GM18520 (cell line): Measurements from ENCODE around the gene DCTPP1.

ENCODE experiments used
- ATAC-seq: cut with Tn5 transposase; IDR thresholded peaks from one replicate; pipeline ENCODE4 v1.9.1; 2021; ENCODE audit not compliant: unreplicated experiment

DCTPP1 gene

DNA sequence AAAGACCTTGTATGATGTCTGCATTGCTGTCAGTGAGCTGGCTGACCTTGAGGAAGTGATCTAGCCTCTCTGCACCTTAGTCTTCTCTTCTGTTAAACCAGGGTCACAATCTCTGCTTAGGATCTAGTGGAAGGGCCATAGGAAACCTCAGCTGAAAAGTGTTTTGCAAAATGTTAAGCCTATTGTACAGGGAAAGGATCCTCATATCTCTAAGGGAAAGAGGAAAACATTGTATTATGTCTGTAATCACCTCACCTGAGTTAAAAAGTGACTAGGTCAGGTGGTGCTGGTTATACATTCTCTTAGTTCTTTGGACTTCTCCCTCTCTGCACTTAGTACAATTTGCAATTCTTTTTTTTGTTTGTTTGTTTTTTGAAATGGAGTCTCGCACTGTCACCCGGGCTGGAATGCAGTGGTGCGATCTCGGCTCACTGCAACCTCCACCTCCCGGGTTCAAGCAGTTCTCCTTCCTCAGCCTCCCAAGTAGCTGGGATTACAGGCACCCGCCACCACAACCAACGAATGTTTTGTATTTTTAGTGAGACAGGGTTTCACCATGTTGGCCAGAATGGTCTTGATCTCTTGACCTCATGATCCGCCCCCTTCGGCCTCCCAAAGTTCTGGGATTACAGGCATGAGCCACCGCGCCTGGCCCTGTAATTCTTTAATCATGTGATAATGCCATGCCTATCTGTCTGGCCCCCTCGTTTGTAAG, 17.8 kb upstream of the DCTPP1 start:
- no peak for ATAC-seq

DNA sequence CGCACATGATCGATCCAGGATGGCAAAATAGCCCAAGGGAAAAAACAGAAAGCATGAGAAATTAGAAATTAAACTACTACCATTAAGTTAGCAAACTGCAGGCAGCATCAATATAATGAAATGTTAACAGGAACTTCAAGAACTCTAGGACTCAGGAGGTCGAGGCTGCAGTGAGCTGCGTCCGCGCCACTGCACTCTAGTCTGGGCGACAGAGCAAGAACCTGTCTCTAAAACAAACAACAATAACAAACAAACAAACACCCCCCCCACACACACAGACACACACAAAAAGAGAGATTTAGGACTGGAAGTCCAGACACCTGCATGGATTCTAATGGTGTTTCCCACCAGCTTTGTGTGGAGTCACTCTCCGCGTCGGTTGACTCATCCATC, 16.4 kb upstream of the DCTPP1 start:
- ATAC-seq = no peak

DNA sequence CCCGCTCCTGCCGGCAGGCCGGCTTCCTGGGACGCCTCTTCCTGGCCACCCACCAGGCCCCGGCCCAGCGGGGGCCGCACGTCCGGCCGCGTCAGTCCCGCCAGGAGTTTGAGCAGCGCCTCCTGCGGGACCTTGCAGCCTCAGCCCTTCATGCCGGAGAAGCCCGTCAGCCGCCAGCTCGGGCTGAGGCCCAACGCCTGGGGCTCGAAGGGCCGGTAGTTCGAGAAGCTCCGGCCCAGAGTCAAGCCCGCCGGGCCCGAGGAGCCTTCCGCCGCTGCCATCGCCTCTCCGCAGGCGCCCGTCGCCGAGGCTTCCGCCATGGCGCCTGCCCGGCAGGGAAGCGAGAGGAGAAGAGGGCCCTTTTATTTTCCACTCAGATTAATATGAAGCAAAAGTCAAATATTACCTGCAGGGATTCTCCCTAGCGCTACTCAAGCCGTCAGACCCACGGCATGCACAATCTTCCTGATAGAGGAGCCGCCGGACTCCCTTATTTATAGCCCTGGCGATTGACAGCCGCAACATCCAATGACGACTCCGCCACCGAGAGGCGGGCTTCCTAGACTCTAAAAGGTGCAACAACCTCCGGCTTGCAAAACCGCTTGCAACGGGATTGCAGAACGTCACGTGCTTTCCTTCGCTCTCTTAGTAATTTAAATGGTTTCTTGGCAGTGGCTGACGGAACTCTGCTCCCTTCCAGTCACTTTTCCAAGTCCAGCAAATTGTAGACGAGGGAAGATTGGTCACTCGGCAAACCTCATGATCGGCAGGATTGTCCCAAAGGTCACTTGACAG, 15.8 kb upstream of the DCTPP1 start, which contains the start of gene SEPHS2:
Gene SEPHS2 (minus strand): TSS at position 467 of the 795 bp plus-strand sequence. CDS start 147 bp downstream, at position 320.
- ATAC-seq = peak; percentile 77

DNA sequence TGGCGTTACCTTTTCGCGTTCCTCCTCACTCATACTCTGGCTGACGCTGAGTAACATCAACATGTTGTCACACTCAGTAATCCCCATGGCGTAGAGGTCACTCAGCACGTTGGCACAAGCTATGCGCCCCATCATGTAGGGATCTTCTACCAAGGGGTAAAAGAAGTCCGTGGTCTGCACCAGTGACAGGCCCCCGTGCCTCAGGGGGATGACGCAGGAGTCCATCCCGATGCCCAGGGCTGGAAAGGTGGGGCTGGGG, 15.2 kb upstream of the DCTPP1 start:
- ATAC-seq = peak; percentile 10

DNA sequence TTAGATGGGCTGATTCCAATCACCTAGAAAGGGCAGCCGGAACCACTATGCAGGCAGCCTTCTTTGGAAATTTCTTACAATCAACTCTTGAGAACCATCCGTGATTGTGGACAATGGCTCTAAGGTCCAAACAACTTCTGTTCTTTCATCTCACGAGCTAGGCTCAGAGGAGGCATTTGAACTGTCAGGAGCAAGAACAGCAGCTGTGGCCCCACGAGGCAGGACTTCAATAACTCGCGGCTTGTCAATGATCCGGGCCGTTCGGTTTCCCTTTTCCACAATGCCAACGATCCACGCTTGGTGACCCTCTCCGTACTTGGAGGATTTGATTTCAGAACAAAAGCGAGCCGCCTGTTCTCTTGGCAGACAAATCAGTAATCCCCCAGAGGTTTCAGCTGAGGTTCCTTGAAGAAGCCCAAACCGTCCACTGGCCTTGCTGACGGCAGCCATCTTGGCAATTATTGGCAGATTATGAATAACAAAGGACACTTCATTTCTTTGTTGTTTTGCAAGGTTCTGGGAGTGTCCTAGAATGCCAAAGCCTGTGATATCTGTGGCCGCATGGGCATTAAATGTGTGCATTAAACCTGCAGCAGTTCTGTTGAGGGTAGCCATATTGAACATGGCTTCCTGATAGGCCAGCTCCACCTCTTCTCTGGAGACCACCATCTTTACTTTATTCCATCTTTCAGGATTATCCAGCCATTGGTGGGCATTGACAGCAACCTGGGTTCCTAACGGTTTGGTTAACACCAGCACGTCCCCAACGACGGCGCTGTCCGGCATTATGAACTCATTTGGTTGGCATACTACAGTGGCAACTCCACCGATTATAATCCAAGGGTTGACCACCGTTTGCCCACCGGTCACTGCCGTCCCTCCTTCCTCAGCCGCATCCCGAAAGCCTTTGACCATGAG, 14.7 kb upstream of the DCTPP1 start:
- ATAC-seq = no peak

DNA sequence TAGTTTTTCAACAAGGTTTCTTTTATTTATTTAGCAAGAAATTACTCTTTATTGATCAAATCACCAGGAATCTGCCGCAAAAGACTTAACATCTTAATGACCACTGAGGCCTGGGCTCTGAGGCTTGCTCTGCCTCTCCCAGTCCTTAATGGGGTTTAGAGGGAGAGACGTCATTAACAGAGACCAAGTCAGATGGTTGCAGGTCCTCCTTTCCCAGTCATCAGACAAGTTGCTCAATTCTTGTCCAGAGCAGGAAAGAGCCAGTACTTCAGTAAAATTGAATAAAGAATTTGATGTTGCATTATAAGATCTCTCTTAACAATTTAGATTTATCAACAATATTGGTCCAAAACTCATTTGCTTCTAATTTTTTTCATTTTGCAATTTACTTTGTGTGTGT, 13.8 kb upstream of the DCTPP1 start:
- ATAC-seq = no peak

DNA sequence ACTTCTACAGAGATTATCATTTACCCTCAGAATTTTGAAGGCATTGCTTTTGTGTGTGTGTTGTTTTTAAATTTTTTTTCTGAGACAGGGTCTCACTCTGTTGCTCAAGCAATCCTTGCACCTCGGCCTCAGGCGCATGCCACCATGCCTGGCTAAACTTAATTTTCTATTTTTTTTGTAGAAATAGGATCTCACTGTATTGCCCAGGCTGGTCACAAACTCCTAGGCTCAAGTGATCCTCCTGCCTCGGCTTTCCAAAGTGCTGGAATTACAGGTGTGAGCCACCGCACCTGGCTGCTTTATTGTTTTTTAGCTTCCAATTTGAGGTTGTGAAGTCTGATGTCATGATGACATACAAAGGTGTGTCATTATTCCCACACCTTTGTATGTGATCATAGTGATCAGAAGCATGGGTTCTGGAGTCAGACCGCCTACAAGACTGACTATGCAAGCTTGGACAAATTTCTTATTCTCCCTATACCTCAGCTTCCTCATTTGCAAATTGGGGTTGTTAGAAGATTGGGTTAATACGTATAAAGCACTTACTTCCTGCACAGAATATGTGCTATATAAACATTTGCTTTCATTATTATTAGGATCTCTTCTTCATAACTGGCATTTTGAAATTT, 10.0 kb upstream of the DCTPP1 start:
- no peak for ATAC-seq

DNA sequence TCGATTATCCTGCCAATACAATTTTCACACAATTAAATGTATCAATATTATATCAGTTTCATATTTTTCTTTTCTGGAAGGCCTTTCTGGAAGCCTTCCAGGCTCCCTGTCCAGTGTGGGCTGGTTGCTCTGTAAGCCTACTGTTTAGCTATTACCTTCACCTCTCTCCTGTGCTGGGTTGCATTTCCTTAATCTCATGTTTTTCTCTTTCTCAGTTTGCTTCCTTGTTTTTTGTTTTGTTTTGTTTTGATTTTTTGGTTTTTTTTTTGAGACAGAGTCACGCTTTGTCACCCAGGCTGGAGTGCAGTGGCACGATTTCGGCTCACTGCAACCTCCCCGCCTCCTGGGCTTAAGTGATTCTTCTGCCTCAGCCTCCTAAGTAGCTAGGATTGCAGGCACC, 9.0 kb upstream of the DCTPP1 start:
- no peak for ATAC-seq

DNA sequence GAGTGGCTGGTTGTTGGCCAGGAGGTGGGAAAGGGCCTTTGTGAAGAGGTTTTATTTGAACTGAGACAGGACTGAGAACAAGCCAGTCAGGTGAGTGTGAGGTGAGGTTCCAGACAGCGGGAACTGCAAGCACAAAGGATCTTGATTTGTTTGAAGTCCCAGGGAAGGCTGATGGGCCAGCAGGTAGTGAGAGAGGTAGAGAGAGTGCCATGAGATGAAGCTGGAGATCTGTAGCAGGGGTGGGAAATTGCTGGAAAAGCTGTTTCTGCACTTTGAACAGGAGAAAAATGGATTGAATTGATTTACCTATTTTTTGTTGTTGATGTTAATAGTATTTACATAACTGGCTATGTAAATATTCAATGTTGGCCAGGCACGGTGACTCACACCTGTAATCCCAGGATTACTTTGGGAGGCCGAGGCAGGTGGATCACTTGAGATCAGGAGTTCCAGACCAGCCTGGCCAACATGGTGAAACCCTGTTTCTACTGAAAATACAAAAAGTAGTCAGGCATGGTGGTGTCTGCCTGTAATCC, 7.7 kb upstream of the DCTPP1 start:
- no peak for ATAC-seq

DNA sequence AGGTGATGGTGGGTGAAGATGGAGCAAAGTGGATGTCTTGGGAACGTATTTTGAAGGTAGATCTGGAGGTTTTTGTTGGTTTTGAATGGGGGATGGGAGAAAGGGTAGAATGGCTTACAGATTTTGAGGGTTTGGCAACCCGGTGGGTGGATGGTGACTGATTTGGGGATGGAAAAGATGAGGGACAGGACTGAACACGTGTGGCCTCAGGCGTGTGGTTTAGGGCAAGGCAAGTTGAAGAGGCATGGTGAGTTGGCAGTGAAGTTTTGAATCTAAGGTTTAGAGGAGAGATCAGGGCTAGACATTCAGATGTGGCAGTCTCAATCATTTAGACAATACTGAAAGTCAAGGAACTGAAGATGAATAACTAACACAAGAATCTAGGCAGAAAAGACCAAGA, 5.0 kb upstream of the DCTPP1 start:
- ATAC-seq = no peak

DNA sequence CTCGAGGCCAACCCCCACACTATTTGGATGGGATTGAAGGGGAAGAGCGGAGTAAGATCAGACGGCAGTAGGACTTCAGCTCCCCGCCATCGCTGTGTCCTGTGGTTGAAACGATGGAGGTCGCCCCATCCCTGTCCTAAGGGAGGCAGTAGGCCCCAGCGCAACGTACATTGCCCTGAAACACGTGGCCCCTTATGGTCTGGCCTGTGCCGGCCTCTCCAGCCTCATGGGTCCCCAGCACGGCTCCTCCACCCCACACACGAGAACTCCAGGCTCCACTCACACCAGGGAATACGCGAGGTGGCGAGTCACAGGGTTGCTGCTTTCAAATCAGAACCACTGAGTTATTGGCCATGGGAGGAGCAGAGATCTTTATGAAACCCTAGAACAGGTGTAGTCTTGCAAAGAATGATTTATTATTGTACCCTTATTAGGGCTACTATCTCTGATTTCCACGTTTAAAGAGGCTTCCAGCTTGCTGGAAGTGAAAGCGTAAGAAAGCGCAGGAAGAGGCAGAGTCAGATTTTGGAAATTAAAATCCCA, 669 bp upstream of the DCTPP1 start:
- ATAC-seq = no peak

DNA sequence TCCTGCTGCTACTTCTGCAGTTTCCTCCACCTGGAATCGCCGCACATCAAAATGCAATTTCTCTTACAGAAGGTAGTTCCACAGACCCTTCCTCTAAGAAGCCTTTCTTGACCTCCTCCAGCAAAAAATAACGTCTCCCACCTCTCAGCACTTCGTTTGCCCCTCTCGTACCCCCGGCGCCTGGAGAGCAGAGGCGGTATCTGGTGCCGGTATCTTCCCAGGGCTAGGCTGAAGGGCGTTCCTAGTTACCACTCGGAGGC, 482 bp downstream of the DCTPP1 start:
- no peak for ATAC-seq

DNA sequence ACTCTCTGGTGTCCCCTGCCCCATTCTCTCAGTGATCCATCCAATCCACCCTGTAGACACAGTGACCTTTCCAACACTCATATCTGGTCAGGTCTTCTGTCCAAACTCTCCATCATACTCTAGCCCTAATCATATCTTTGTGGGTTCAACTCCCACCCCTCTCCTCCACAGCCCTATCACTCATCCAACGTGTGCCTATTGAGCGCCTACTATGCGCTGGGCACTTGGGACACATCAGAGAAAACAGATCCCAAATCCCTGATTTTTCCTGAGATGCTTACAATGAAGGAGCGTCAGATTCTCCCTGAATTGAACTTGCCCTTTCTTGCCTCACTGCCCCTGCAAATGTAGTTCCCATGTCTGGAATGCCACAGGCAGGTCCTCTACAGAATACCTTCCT, 1.8 kb downstream of the DCTPP1 start:
- ATAC-seq = no peak

DNA sequence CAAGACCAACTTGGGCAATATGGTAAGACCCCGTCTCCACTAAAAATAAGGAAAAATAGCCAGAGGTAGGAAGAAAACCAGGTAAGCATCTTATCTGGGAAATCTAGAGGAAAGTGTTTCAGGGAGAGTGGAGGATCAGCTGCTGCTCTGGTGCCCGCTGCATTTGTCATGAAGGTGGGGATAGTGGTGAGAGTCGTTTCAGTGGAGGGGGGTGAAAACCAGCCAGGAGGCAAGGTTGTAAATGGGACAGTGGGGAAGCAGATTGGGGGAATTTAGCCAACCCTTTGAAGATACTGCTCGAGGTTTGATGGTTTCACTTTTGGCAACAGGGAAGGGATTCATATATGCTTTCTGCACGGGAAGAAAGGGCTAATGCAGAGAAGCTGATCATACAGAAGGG, 8.8 kb downstream of the DCTPP1 start:
- ATAC-seq = no peak

DNA sequence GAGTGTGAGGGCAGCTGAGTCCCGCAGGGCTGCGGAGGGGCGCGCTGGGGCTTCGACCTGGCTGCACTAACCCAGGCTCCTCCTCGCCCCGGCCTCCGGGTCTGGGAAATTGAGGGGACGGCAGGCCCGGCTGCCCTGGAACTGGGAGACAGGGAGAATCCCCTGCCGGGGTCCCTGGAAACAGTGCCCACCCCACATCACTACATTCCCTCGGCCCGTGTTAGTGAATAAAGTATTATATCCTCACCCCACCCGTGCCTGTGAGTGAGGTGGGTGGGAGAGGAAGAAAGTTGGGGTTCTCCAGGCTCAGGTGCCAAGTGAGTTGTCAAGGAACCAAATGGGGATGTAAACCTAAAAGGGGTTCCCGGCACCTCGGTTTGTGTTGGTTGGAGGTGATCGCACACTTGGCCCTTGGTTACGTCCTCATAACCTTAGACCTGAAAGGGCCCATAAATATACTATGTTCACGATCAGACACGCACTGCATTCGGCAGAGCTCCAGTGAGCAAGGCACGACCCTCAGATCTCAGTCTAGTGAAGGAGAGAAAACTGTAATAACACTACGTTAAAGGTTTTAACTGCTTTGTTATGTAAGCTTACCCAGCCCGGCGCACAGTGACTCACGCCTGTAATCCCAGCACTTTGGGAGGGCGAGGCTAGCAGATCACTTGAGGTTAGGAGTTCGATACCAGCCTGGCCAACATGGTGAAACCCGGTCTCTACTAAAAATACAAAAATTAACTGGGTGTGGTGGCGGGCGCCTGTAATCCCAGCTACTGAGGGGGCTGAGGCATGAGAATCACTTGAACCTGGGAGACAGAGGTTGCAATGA, 11.3 kb downstream of the DCTPP1 start:
- ATAC-seq = no peak

DNA sequence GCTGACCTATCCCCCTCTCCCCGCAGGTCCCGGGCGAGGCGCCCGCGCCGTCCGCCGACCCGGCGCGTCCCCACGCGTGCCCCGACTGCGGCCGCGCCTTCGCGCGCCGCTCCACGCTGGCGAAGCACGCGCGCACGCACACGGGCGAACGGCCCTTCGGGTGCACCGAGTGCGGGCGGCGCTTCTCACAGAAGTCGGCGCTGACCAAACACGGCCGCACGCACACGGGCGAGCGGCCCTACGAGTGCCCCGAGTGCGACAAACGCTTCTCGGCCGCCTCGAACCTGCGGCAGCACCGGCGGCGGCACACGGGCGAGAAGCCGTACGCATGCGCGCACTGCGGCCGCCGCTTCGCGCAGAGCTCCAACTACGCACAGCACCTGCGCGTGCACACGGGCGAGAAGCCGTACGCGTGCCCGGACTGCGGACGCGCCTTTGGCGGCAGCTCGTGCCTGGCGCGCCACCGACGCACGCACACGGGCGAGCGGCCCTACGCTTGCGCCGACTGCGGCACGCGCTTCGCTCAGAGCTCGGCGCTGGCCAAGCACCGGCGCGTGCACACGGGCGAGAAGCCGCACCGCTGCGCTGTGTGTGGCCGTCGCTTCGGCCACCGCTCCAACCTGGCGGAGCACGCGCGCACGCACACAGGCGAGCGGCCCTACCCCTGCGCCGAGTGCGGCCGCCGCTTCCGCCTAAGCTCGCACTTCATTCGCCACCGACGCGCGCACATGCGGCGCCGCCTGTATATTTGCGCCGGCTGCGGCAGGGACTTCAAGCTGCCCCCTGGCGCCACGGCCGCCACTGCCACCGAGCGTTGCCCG, 12.1 kb downstream of the DCTPP1 start:
- peak; percentile 83 for ATAC-seq

DNA sequence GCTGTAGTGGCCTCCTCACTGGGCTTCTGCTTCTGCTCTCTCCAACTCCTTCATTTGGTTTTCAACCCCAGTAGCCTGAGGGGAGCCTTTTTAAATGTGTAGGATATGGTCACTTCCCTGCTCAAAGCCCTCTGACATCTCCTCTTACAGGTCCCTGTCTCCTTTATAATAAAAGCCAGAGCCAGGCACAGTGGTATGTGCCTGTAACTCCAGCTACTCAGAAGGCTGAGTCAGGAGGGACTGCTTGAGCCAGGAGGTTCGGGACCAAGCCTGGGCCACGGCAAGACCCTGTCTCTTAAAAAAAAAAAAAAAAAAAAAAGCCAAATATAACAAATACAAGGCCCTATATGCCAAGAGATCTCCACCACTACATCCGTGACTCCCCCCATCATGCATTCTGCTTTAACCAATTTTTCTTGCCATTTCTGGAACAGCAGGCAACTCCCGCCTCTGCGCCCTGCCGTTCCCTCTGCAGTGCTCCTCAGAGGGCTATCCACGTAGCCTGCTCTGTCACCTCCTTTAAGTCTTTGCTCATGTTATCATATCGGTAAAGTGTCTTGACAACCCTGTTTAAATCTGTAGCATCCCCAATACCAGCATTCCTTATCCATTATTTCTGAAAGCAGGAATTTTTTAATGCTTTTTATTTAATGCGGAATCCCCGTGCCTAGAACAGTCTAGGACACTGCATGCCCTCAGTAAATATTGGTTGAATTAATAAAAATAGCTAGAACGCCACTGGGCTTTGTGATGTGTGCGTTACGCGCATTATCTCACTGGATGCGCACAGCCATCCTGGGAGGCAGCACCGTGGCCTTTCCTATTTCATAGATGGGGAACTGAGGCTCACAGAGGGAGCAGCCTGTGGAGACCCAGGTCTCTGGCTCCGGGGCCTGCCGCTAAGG, 13.0 kb downstream of the DCTPP1 start:
- ATAC-seq = no peak

DNA sequence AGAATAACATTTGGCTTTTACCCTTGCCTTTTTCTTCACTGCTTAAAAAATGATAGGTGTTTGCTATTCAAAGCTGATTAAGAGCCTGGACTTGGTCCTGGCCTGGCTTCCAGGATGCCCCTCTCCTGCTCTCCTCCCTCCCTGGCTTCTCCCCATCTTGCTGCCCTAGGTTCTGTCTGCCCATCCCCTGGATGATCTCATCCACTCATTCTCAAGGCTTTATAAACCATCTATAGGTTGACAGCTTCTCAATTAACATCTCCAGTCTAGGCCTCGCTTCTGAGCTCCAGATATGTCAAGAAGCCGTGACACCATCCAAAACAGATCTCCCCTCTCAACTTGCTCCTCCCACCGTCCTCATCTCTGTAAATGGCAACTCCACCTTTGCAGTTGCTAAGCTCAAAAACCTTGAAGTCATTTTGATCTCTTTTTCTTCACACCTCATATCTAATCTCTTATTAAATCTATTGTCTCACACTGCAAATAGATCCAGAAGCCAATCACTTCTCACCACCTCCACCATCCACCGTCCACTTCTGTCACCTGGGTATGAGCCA, 13.7 kb downstream of the DCTPP1 start:
- ATAC-seq = no peak
